GM21423 (cell line): ENCODE measurements around the gene TNRC6A.
A peak's percentile ranks its signal among the peaks of the same experiment; 100 is the strongest.
"Not testable (repeated sequence)": the region's sequence is repeated elsewhere in the genome, so short reads cannot be mapped to it uniquely, and the experiment has no call there.

Experiments
- ATAC-seq: cut with Tn5 transposase; IDR thresholded peaks from one replicate; pipeline ENCODE4 v1.9.1; 2021; ENCODE audit warnings: mild to moderate bottlenecking, moderate library complexity; ENCODE audit not compliant: unreplicated experiment

Gene TNRC6A

DNA sequence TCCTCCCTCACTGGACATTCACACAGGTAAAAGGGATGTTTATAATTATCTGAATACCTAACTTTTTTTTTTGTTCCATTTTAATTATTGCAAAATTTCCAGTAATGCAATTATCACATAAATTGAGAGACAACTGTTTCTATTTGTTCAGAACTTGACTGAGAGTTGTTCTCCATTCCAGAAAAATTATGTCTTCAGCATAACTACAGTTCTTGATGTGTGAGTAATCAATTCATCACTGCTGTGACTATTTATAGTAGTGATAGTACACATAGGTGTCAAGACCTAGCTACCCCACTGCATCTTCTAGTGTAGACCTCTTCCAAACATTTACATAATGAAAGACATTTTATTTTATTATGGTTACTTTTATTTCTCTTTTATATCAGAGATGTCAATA, 5.8 kb upstream of the TNRC6A start:
- ATAC-seq: no peak

DNA sequence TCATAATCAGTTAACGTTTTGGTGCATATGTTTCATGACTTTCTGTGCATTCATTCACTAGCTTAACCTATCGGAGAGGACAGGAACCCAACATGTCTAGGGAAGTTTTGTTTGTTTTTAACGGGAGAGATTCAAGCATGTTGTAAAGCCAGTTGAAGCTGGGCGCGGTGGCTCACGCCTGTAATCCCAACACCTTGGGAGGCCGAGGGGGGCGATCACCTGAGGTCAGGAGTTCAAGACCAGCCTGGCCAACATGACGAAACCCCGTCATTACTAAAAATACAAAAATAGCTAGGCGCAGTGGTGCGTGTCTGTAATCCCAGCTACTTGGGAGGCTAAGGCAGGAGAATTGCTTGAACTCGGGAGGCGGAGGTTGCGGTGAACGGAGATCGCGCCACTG, 1.4 kb upstream of the TNRC6A start:
- no peak for ATAC-seq

DNA sequence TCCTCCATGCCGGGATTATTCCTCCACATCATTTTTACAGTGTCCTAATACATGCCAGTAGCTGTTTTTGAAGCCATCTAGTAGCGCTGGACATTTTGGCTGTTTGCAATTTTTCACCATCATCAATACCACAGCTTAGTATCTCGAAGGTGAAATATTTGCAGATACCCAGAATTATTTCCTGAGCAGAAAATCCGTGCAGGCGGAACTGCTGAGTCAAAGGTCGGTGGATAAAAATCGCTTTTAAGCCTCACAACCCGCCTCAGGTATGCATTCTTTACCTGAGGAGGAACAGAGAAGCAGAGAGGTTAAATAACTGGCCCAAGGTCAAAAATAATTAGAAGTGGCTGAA, 584 bp upstream of the TNRC6A start:
- no peak for ATAC-seq

DNA sequence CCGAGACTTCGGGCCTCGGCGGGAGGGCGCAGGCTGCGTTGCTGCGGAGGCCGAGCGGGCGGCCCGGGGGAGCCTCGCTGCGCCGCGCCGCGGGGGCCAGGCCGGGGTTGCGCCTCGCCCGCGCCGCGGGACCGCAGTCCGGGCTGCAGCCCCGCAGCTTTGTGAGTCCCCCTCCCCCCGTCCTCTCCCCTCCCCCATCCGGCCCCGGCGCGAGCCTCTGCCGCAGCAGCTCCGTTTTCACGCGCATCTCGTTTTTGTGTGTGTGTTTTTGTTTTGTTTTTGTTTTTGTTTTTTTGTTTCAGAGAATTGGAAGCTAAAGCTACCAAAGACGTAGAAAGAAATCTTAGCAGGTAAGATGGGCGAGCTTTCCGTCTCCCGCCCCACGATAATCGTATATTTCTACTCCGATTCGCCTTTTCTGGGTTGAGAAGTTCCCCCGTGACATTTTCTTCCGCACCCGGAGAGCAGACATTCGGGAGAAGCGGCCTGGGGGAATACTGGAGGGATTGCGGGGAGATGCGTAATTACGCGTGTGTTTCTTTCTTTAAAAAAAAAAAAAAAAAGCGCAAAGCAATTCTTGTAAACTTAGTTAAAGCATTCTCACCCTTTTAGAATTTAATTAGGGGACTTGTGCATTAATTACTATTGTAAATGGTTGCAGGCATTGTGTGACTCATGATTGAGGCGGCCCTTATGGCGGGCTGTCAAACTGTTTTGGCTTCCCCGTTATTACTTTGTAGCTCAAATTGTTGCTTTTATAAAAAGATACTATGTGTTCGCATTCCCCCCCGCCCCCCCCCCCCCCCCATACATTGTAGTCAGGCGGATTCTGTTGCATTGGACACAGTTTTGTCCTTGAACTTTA, 732 bp downstream of the TNRC6A start:
- ATAC-seq: peak; percentile 28

DNA sequence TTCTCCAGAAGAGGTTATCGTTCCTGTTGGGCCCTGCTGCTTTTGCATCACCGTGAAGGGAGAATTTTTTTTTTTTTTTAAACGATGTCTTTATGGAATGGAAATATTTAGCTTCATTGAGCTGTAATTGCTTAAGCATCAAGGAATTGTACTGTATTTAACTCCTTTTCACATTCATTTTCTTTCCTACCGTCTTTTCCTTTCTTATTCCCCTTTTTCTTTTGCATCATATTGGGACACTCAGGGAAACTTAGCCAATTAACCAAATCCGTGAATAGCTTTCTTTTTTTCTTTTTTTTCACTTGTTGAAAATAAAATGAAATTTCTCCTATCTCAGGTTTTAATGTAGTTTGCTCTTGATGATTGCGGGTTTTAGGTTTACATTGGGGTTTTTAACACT, 1.5 kb downstream of the TNRC6A start:
- ATAC-seq: no peak

DNA sequence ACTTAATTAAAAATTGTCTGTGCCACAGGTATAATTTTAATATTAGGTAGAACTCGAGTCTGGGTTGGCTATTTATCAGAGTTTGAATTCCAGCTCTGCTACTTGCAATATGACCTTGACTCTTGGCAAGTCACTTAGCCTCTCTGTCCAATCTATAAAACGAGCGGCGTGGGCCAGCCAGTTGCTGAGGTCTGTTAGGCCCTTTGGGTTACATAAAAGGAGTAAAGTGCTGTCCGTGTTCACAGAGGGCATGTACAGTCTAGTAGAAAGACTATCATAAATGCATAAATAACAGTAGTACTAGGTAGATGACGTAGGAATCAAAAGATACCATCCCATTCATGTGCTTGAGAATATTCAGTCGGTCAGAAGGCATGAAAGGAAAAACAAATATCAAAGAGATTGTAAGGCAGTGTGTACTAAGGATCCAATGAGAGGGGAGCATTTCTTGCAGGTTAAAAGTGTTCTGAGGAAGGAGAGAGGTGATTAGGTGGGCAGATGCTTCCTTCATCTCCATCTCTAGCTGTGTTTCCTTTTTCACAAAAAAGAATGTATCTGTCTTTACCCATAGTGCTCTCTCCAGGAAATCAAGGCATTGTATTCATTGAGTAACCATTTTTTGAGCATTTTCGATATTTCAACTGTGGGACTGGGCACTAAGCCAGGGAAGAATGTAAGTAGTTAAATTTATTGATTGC, 2.4 kb downstream of the TNRC6A start:
- no peak for ATAC-seq

DNA sequence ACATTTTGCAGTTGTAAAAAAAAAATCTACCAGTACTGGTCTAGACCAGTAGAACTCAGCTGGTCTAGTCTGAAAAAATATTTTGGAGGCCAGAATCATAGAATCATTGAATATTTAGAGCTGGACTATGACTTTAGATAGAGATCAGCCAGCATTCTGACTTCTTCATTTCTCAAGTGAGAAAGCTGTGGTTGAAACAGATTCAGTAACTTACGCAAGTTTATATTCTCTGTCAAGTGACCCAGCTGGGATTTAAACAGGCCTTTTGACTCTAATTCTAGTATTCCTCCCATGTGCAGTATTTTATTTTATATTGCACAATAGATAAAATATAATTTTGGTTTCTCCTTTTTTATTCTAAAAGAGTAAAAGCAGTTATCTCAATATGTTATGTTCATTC, 4.9 kb downstream of the TNRC6A start:
- ATAC-seq: no peak

DNA sequence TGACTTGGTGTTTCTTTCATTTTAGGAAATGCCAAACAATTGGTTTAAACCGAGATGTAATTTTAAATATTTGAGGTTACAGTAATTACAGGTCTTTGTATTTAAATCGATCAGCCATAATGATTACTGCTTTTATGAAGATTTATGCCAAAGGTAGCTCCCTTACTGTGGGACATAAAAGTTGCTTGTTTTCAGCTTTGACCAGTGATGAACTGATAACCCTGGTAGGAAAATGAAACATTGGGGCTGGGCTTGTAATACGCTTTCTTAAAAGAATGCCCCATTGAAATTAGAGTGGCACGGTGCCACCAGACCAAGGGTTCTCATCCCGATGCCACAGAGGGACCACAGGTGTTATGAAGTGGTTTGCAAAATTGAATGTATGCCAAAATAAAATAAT, 7.3 kb downstream of the TNRC6A start:
- ATAC-seq: no peak

DNA sequence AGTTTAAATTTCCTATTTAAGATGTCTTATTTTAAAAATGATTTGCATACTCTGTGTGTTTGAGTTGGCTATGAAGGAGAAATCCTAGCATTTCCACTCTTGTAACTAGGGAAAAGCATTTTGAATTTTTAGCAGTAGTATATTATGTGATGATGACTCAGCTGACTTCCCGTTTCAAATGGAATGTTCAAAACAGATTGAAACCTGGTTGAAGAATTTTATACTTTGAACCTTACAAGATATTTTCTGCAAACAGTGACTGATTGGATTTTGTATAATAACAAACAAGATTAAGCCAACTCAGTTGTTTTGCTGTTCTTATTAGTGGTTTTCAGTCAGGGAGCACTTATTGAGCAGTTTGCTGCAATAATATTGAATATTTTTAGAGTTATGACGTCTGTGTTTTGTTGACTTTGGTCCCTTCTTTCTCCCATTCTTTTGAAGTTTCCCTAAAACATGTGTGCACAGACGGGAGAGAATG, 8.0 kb downstream of the TNRC6A start:
- no peak for ATAC-seq

DNA sequence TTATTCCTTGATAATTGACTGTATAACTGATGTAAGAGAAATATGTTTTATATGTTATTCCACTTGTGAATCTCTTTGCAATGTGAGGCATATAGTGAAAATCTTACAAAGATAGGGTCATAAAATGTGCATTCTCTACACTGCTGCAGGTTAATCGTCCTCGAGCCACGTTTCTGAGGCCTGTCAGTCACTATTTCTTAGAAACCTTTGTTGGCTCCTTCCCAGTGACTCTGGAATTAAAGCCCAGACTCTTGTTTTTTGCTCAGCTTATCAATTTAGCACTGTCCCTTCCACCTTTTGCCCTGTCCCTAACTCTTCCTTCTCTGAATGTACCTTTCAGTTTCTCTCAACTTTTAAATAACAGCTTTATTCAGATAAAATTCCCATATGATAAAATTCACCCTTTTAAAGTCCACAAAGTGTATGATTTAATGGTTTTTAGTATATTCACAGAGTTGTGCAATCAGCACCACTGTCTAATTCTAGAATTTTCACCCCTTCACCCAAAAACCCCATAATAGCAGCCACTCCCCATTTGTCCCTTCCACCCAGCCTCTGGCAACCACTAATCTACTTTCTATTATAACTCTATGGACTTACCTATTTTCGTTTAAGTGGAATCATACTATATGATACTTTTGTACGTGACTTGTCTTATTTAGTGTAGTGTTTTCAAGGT, 8.6 kb downstream of the TNRC6A start:
- no peak for ATAC-seq

DNA sequence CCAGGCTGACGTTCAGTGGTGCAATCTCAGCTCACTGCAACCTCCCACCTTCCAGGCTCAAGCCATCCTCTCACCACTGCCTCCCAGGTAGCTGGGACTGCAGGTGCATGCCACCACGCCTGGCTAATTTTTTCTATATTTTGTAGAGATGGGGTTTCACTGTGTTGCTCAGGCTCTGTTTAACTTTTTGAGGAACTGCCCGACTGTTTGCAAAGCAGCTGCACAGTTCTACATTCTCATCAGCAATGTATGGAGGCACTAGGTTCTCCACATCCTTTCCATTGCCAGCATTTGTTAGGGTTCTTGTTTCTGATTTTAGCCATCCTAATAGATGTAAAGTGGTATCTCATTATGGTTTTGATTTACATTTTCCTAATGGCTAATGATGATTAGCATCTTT, 9.4 kb downstream of the TNRC6A start:
- no peak for ATAC-seq

DNA sequence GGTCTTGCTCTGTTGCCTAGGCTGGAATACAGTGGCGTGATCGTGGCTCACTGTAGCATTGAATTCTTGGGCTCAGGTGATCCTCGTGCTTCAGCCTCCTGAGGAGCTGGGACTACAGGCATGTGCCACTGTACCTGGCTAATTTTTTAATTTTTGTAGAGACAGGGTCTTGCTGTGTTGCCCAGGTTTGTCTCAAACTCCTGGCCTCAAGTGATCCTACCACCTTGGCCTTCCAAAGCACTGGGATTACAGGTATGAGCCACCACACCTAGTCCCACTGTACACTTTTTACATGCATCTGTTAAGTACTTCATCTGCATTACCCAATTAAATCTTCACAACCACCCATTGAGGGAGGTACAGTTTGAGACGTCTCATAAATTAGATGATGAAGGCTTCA, 12.4 kb downstream of the TNRC6A start:
- ATAC-seq: no peak

DNA sequence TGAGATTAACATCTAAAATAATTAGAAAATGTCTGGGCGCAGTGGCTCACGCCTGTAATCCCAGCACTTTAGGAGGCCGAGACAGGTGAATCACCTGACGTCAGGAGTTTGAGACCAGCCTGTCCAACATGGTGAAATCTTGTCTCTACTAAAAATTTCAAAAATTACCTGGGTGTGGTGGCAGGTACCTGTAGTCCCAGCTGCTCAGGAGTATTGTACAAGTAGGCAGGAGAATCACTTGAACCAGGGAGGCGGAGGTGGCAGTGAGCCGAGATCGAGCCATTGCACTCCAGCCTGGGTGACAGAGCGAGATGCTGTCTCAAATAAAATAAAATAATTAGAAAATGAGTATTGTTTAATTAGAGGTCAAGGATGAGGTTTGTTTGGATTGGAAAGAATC, 13.2 kb downstream of the TNRC6A start:
- ATAC-seq: not testable (repeated sequence)

DNA sequence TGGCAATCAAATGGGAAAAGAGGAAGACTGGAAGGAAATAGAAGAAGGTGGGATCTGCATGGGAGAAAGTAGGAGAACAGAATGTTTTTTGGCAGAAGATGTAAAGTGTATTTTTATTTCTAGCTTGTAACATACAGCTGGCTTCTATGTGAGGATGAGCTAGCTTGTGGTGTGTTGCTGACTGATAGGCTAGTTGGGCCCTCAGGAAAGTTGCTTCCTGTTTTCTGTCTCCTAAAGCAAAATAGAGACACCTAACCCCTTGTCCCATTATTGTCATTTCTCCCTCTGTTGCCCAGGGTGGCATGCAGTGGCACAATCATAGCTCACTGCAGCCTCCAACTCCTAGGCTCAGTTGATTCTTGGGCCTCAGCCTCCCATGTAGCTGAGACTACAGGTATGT, 15.9 kb downstream of the TNRC6A start:
- no peak for ATAC-seq

DNA sequence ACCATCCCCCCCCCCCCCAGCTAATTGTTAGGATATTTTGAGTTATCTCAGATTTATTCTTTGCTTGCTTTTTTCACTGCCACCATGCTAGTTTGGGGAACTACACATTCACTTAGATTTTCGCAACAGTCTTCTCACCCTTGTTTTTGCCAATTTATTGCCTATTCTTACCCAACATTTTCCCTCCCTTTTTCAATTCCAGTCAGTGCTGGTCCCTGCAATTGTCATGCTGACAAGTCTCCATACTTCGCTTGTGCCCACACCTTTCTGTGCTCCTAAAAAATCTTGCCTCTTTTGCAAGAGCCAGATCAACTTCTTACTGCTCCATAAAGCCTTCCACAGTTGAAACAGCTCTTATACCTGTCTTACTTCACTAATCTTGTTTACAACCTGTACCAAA, 16.3 kb downstream of the TNRC6A start:
- ATAC-seq: no peak

DNA sequence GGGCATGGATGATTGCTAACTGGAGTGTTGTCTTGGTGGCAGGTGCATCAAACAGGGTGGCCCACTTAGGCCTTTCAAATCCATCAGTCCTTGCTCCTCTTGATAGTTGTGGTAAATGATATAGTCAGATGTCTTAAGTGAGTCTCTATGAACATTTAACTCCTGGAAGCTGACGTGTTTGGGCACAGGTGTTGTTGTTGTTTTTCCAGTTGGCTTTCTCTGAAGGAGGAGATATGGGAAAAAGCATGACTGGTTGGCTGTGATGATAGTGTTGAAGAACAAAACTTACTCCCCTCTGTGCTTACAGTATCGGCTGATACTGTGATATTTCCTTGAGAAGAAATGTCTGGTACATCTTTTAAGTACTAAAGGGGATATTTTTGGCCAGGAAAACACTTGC, 18.0 kb downstream of the TNRC6A start:
- ATAC-seq: no peak

DNA sequence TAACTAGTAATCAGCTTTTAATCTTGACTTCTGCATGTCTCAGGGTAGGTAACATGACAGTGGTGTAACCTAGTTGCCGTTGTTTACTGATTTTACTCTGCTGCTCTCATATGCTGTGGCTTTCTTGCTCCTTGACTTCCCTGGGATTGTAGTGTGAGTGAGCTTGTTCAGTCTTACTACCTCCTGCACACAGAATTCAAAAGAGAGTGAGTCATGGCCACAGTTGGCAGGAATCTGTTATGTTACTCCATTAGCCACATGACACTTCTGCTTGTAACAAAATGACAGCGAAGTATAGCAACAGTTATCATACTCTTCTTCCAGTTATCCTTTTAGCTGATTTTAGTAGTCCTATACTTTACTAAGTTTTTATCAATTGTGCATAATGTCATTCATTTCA, 18.8 kb downstream of the TNRC6A start:
- ATAC-seq: no peak

DNA sequence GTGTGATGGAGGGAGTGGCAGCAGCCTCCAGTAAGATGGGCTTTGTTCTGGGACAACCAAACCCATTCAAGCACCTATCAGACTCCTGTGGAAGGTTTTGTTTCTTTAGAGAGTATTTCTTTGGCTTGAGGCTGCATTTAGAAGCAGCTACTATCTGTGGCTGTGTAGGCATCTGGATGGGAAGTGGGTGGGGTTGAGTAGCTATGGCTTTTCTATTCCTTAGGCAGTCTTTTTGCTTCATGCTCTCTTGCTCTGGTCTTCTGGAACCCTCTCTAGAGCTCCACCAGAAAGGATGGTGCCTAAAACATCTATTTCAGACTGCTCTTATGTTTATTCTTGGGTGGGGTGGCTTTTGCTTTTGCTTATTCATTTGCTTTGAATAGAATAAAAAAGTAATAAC, 19.9 kb downstream of the TNRC6A start:
- no peak for ATAC-seq

DNA sequence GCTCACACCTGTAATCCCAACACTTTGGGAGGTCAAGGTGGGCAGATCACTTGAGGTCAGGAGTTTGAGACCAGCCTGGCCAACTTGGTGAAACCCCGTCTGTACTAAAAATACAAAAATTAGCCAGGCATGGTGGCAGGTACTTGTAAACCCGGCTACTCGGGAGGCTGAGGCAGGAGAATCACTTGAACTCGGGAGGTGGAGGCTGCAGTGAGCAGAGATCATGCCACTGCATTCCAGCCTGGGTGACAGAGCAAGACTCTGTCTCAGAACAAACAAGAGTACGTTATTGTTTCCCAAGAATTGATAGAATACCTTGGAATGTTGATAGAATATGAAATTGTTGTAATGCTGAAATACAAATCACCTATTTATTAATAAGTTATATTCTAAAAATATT, 20.4 kb downstream of the TNRC6A start:
- not testable (repeated sequence) for ATAC-seq

DNA sequence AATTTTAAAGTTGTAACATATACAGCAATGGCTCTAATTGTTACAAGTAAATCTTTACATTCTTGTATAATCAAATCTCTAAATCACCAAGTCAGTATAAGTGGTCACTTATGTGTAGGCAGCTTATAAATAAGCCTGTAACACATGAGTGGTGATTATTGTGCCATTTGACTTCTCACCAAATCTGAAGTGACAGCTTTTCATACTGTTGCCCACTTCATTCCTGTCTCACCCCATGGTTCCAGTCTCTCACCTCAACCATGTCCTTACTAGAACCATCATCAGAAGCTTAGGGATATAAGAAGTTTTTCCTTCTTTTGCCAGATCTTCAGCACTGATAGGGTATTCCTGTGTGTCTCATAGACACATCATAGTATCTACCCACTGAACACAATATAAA, 23.5 kb downstream of the TNRC6A start:
- no peak for ATAC-seq

DNA sequence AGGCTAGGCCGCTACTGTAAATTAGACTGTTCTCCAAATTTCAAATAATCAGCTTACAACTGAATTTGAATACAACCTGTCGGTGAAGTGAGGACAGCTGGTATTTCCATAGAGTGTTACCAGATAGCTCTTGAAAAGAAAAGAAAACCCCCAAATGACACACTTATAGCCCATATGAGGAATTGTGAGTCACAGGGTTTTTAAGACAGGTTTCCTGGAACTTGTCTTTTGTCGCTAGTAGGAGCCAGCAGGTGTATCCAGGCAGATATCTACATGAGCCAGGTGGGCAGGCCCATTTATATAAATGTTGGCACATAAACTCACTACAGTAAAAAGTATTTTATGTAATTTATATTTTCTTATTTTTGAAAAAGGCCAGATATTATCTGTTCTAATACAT, 24.0 kb downstream of the TNRC6A start:
- ATAC-seq: no peak

DNA sequence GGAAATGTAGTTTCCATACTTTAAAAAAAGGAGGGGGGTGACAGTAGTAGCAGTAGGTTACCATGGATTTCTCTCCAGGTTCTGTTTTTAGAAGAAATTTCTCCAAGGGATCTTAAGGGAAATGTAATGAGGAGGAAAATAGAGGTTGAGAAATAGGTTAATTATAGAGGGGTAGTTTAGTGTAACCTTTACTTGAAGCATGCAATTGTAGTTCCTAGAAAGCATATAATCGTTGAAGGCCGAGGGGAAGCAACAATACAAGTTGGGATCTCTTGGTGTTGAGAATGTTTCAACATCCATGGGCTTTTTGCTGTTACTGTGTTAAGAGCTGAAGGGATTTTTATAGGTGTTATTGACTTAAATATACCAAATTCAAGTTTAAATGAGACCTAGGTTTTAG, 25.1 kb downstream of the TNRC6A start:
- ATAC-seq: no peak
